Vagina (tissue), 2 donors: ENCODE measurements around the gene PDE6C.

Experiments used
- CTCF ChIP-seq, 3 experiments: fragments of 450-650 bp in 2 of 3; fragments of 200-600 bp in 1 of 3; sonication (generic) in 1 of 3; IDR thresholded peaks; one replicate each; pipeline ENCODE4 v1.5.1; 2017 to 2019; ENCODE audit warnings: antibody characterized with exemption in 3 of 3, mild to moderate bottlenecking in 2 of 3, moderate library complexity in 2 of 3
- POLR2A ChIP-seq, 2 donors: fragments of 450-650 bp; IDR thresholded peaks; one replicate each; pipeline ENCODE4 v1.6.1; 2017; ENCODE audit warnings: antibody characterized with exemption in 2 of 2, mild to moderate bottlenecking in 2 of 2, moderate library complexity in 2 of 2
- POLR2AphosphoS5 ChIP-seq, 2 donors: sonication (generic); formaldehyde crosslinking; IDR thresholded peaks; one replicate each; pipeline ENCODE4 v1.9.0; 2017; ENCODE audit warnings: antibody characterized with exemption in 2 of 2, mild to moderate bottlenecking in 2 of 2, low read depth in 1 of 2; ENCODE audit not compliant: insufficient read depth in 1 of 2

GRCh38 chr10:93670372-93670771 is 58.0 kb downstream of the PDE6C start:
- TF ChIP-seq POLR2A (IDR thresholded peaks at IDR 0.05) (no peak), CTCF (IDR thresholded peaks at IDR 0.05) (no peak), POLR2AphosphoS5 (IDR thresholded peaks at IDR 0.05; ENCODE audit: insufficient read depth in 1 of 2, low read depth in 1 of 2) (no peak)
